ENCODE results near the gene LRRC8E.

GRCh38 chr19:7913652-7914051, 25.3 kb downstream of the LRRC8E start:
- TF ChIP-seq GATA2 (IDR thresholded peaks at IDR 0.05; ENCODE audit: low read depth, low read length) (no peak), GATA3 (IDR thresholded peaks at IDR 0.05; ENCODE audit: low read depth, low read length) (no peak)
